ENCODE measurements around the gene DCLK2.

Gene DCLK2

DNA sequence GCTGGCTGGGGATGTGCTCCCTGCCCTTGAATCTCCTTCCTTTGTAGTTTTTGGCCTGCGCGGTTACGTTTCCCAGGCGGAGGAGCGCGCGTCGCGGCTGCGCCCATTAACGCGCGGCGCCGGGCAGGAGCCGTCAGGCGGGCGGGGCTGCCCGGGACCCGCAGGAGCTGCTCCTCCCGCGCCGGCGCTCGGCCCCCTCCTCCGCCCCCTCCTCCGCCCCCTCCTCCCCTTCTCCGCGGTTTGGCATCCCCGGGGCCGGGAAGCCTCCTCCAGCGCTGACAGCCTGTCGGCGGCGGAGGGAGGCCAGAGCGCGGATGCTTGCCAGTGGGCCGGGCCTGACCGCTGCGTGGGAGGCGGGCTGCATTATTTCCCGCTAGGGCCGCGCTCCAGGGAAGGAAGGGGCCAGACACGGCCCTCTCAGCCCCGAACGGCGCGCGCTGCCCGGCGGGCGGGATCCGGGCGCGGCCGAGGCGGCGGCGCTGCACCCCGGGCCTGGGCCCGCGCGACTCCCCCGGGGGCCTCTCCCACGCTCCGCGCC is at the start of gene DCLK2:
Gene DCLK2, plus strand, starts transcription at position 405 of the 538 bp plus-strand sequence. CDS start 583 bp downstream, outside the sequence.
- DNase-seq (ENCODE audit: low read depth, low spot score), result no peak
- no peak within 1 kb of the TSS for H3K27ac ChIP-seq

DNA sequence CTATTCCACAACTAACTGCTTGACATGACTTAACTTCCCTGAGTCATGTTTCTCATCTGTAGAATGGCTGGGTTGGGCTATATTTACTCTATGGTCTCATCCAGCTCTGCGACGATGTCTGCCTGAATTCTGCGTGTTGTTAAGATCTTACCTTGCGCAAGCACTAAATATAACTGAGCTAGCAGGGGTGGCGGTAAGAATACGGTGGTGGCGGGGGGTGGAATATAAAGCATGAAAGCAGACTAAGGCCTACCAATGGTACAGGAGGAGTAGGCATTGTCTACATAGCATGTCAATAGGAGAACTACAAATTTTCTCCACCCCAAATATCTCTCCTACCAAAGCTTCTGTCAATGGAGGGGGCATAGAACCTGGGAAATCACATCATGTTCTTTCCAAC is 45.7 kb upstream of the DCLK2 start:
- H3K27ac ChIP-seq, result no peak overlapping the region
- no peak for DNase-seq (ENCODE audit: low read depth, low spot score)

DNA sequence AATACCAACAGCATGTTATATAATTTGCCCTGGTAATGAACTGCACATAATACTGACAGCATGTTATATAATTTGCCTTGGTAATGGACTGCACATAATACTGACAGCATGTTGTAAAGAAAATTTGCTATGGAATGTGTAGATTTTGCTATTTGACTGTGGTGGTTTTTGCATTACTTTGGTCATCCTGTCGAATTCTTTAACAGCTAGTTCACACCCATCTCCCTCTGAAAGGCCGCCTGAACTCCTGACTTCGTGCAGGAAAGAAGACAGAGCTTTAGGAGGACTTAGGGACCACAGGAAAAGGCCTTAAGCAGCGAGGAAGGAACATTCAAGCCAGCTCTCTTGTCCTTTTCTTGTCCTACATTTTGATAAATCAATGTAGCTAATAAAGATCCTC is 45.2 kb upstream of the DCLK2 start:
- H3K27ac ChIP-seq, result no peak overlapping the region
- DNase-seq (ENCODE audit: low read depth, low spot score), result no peak

DNA sequence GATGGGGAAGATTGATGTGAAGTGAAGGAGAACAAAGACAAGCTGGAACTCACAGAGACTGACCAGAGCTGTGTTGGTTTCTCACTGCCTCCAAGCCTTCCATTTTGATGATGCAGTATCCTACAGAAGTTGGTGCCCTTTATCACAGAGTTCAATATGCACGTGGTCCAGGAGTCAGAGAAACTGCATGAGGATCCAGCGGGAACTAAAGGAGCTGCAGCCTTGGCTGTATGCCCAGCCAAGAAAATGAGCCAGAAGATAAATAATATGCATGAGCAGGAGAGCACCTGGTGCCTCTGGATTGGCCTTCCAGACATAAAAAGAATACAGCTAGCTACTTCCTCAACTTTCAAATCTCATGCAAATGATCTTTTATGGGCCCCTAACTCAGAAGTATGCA is 44.3 kb upstream of the DCLK2 start:
- H3K27ac ChIP-seq, result no peak overlapping the region
- DNase-seq (ENCODE audit: low read depth, low spot score), result peak; percentile 6

DNA sequence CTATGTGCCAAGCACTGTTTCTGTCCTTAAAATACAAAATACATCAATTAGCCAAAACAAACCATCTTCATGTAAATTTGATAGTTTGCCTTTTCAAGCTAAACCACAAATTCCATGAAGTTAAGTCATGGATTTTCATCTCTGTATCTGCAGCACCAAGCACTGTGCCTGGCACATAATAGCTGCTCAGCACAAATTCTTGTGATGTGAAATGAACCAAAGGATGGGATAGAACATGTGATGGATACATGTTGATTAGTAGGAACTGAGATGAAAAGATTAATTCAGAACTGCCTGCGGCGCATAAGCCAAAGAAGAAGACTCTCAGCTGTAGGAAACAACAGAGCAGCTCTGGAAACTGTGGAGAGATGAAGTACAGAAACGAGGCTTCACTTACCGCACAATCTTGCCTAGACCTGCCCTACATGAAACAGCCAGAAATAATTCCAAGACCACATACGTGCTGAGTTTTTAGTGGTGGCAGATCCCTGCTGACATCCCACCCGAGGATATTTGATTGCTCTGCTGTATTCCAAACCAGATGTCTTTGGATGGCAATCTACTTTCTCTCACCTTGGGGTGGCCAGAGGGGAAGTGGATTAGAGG is 40.9 kb upstream of the DCLK2 start:
- H3K27ac ChIP-seq, result no peak overlapping the region
- DNase-seq (ENCODE audit: low read depth, low spot score), result peak; percentile 3

DNA sequence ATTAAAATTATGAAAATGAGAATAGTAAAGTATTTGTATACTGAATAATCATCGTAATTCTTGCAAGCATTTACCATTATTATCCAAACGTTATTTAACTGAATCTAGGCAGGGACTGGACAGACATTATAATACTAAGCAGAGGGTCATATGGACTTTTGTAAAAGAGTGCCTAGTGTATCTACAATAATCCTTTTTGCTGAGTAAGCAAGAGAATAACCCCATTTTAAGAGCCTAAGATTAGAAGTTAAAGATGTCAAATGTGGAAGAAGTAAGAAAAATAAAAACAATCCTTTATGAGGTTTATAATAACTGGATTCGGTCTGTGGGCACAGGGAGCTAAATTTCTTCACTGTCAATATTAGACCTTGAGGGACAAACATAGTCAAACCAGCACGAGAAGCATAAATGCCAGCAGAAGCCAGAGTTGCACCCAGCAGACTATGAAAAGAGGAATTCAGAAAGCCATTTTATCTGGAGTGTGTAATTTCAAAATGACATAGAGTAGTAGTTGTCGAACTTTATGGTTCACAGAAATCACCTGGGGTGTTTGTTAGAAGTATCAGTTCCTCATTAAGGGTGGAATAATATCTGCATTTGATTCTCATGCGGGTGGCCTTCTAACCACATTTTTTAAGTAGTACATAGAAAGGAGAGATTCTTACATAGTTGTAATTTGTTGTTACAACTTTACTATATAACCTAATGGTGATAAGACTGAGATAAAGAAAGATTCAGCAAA is 39.7 kb upstream of the DCLK2 start:
- H3K27ac ChIP-seq, result no peak overlapping the region
- DNase-seq (ENCODE audit: low read depth, low spot score), result no peak

DNA sequence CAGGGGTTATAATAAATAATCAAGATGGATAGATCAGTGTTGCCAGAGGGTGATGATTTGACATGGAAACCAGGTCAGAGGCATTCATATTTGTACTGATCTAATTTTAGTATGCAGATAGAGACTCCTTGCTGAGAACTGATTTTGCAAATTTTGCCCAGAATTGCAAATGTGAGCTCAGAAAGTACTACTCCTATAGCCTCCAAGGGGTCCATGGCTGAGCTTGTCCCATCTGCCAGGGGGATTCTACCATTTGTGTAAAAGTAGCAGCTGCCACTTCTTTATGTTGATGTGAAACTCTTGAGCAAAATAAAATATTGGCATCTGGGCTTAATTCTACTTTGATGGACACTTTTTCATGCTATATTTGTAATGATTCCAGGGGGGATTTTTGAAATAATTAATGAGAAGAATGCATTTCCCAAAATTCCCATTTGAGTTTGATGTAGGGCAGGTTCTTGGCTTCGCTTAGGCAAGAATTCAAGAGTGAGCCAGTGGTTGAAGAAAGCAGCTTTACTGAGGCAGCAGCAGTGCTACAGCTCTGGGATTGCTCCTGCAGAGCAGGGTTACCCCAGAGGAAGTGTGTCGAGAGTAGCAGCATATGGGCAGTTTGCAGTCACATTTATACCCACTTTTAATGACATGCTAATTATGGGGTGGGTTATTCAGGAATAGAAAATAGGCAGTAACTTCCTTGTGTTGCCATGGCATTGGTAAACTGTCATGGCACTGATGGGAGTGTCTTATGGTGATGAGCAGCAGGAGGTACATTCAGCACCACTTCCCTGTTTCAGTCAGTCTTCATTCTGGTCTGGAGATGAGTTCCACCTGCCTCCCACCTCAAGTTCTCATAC is 38.7 kb upstream of the DCLK2 start:
- DNase-seq (ENCODE audit: low read depth, low spot score), result no peak
- H3K27ac ChIP-seq, result no peak overlapping the region

DNA sequence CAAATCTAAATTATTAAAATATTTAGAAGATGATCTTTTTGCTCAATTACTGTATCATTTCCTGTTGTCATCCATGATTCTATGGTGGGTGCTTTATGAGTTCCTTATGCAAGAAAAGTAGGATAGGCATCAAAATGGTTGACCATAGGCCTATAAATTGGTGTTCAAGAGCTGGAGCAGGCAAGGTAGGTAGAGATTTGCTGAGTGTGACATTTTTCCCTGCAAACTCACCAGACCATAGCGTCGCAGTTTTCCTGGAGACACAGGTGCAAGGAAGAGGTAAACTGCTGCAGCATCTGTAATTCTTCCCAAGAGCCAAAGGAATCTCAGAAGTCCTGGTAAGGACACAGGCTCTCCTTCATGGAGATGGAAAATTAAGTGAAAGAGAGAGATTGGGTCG is 33.7 kb upstream of the DCLK2 start:
- H3K27ac ChIP-seq, result no peak overlapping the region
- DNase-seq (ENCODE audit: low read depth, low spot score), result no peak

DNA sequence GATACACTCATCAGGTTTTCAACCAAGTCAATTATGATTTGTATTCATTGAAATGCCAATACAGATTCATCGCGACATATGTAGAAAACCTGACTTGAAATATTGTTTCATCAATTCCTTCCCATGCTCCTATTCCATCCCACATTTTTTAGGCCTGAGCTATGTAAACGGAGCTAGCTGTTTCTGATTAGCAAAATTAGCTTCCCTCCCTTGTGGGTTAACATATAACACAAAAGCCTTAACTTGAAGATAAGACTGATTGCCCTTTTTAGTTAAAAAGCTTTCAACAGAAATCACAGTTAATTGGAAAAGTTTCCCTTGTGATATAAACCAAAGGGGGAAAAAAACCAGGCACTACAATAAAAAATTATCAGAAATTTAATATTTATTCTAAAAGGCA is 32.8 kb upstream of the DCLK2 start:
- no peak for DNase-seq (ENCODE audit: low read depth, low spot score)
- no peak overlapping the region for H3K27ac ChIP-seq

DNA sequence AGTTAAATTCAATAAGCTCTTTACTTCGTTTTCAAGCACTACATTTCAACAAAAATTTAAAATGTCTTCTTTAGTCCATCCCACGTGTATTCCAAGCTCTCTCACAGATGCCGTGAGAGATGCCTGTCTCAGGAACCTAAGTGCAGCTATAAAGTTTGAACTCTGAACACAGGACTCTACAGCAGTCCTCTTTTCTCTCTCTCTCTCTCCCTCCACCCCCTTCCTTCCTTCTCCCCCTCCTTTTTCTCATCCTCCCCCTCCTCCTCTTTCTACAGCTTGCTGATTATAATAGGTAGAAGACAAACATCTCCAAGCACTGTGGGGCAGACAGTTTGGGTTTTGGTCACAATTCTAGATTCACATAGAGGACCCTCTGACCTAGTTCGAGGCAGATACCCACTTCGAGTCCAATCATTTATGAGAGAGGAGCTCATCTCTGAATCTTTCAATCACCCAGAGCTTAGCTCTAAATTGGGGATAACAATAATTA is 31.5 kb upstream of the DCLK2 start:
- H3K27ac ChIP-seq, result no peak overlapping the region
- no peak for DNase-seq (ENCODE audit: low read depth, low spot score)

DNA sequence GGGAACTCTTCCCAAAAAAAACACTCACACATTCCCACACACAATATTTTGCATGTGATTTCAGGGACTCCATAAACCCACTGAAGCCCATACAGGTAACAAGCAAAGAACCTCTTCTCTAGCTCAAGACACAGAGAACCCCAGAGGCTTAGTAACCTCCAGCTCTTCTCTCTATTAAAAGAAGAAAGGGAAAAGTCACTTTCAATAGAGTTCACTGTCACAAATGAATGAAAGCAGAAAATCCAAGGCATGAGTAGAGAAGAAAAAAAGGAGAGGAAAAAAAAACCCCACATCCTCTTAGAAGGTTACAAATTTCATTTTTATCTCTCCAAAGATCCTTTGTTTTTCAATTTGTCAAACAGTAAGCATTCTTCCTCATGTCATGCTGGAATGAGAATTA is 30.7 kb upstream of the DCLK2 start:
- no peak overlapping the region for H3K27ac ChIP-seq
- no peak for DNase-seq (ENCODE audit: low read depth, low spot score)

DNA sequence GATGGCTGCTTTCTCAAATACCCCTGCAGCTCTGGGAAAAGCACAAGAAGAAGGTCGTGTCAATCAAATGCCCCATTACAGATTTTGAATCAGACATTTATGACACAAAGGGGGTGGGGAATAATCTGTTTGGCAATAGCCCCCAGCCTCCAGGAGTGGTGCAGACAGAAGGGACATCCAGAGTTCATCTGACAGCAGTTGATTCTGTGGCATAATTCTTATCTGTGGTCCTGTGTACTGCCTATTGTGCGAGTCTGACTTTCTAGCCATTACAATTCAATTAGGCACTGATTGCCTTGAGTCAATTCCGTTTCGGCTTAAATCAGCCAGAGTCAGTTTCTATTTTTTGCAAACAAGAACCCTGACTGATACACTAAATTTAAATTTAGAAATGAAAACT is 28.6 kb upstream of the DCLK2 start:
- H3K27ac ChIP-seq, result no peak overlapping the region
- DNase-seq (ENCODE audit: low read depth, low spot score), result no peak

DNA sequence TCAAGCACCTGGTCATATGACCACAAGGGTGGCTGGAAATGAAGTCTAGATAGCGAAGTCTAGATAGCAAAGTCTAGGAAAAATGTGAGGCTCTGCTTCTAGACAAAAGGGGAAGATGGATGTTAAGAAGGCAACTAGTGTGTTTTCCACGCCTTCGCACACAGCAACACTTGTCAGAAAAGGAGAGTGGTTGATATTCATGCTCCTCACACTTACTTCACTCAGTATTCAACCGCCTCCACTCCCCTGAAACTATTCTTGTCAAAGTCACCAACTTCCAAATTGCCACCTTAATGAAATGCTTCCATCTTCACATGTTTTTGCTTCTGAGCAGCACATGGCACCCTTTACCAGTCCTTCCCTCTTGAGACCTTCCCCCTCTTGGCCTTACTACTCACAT is 27.7 kb upstream of the DCLK2 start:
- no peak overlapping the region for H3K27ac ChIP-seq
- no peak for DNase-seq (ENCODE audit: low read depth, low spot score)

DNA sequence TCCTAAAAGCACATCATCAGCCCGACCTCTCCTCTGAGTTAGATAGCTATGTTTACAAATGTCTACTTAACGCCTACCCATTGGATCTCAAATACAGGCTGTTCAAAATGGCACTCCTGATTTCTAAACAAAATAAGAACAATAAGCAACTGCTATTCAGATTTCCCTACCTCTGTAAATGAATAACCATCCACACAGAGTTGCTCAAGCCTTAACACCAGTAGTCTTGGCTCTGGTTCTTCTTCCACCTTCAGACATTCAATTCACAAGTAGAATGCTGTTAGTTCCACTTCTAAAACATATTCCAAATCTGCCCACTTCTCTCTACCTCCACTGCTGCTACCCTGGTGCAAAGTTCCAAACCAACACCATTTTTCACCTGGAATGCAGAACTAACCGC is 27.1 kb upstream of the DCLK2 start:
- no peak overlapping the region for H3K27ac ChIP-seq
- no peak for DNase-seq (ENCODE audit: low read depth, low spot score)

DNA sequence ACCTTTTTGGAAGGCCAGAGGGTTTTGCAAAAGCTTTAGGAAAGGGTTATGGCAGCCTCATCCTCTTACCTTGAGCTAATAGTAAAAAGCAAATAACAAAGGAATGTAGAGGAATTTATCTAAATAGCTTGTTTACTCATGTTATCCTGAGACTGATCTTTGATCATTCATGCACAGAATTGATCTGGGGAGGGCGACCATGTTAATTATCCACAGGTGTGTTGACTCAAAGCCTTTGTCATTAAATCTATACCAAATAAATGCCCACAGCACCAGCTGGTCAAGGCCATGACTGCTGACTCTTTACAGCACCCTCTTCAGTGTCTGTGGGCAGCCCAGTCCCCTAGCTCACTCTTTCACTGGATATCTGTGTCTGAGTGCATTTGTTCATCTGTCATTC is 22.8 kb upstream of the DCLK2 start:
- no peak overlapping the region for H3K27ac ChIP-seq
- no peak for DNase-seq (ENCODE audit: low read depth, low spot score)

DNA sequence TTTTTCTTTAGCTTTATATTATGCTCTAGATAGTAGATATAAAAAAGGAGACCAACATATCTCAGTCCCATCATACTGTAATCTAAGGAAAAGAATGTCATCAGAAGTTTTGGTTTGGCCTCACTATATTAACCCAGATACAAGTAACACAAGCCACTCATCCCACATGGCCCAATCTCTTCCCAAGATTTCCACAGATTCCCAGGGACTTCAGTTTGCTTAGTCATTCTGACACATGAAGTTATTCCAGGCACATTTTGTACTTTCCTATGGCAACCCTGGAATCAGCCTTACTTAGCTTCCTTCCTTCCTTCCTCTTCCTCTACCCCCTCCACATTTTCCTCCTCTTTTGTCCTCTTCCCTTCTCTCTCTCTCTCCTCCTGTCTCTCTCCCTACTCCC is 21.7 kb upstream of the DCLK2 start:
- DNase-seq (ENCODE audit: low read depth, low spot score), result no peak
- no peak overlapping the region for H3K27ac ChIP-seq

DNA sequence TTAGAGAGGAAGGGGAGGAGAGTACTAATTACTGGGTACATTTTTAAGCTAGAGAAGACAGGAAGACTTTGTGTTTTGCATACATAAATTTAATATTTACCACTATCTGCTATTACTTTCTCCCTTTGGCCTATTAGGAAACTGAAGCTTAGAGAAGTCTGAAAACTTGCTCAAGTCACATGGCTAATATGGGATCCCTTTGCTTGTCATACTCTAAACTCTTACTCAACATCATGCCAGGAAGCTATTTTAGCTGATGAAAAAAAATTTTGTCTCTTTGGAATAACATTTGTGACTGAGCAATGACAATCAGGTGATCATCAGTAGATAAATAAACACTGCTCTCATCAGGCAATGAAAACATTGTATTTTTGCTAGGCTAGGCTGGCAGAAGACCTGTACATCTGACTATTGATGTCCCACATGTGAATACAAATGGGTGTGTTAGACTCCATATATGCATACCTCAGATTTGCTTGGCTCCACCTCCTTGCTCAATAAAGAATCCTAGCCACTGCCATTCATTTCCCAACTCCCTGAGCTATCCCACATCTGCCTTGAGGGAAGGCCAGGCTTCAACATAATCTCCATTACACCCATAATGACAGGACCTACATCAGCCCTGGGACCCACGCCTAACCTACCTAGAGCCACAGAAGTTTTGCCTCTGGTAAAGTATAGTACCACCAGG is 17.0 kb upstream of the DCLK2 start:
- no peak for DNase-seq (ENCODE audit: low read depth, low spot score)
- no peak overlapping the region for H3K27ac ChIP-seq

DNA sequence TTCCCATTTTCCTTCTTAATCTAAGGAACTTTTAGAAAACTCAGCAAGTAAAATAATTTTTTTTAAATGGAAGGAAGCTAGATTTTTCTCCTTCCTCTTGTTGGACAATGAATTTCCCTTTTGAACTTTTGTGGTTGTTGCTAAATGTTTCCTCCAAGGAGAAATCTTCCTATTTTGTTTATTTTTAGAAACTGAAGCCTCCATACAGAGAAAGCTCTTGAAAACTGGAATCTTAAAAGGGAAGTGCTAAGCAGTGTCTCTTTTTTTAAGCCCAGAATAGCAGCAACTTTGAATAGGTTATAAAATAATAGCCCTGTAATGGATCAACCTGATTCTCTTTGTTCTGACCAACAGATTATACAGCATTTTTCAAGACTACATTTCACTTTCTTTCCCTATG is 15.1 kb upstream of the DCLK2 start:
- DNase-seq (ENCODE audit: low read depth, low spot score), result no peak
- no peak overlapping the region for H3K27ac ChIP-seq

DNA sequence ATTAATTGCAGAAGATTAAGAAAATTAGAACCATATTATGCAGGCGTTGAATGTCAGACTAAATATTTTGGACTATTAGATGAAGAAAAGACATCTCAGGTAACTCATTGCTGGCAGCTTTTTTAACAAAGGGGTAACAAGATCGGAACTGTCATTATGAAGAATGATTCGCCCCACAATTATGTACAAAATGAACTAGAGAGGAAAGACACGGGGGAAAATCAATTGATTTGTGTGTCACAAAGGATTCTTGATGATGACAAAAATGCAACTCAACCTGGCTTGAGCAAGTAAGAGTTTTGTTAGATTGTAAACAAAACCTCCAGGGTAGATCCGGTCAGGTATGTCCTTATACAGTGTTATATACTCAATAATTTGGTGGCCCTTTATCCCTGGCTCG is 12.5 kb upstream of the DCLK2 start:
- no peak overlapping the region for H3K27ac ChIP-seq
- no peak for DNase-seq (ENCODE audit: low read depth, low spot score)

DNA sequence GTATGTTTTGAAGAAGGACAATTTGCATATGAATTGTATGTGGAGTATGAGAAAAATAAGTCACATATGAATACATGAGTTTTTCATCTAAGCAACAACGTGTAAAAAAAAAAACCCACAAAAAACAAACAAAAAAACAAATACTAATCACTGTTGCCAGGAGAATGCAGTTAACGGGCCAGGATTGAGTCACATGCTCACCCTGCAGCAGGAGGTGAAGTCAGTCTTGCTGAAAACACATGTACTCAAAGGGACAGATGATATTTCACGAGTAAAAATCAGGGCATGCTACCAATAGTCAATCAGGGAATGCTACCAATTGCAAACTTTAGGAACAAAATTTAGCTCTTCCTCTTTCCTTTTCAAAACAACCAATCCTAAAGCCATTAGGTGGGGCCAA is 10.4 kb upstream of the DCLK2 start:
- no peak for DNase-seq (ENCODE audit: low read depth, low spot score)
- no peak overlapping the region for H3K27ac ChIP-seq
